Epidermal melanocyte (primary cell): ENCODE results near the gene SRA1.
A peak's percentile ranks its signal among the peaks of the same experiment; 100 is the strongest.

Source experiments
- DNase-seq: peaks from one replicate; pipeline ENCODE4 v3.0.0; 2011; ENCODE audit warnings: low spot score; ENCODE audit not compliant: insufficient read length

Gene SRA1

GRCh38 chr5:140570488-140570887, 13.2 kb upstream of the SRA1 start:
- DNase-seq, result no peak

DNA sequence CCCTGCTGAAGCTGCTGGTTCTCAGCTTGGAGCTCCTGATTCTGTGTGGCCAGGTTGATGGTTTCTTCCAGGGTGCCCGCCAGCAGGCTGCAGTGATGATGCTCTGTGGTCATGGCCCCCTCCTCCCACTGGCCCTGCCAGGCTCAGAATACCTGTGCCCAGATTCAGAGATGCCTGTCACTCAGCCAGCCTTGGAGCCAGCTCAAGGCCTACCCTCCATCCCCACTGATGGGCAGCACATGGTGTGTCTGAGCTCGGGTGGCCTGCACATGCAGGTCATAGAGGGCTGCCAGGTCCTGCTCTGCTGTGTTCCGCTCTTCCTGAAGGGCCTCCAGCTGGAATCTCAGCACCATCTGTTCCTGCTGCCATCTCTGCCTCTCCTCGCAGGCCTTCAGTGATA, 12.8 kb upstream of the SRA1 start:
- DNase-seq, result no peak

DNA sequence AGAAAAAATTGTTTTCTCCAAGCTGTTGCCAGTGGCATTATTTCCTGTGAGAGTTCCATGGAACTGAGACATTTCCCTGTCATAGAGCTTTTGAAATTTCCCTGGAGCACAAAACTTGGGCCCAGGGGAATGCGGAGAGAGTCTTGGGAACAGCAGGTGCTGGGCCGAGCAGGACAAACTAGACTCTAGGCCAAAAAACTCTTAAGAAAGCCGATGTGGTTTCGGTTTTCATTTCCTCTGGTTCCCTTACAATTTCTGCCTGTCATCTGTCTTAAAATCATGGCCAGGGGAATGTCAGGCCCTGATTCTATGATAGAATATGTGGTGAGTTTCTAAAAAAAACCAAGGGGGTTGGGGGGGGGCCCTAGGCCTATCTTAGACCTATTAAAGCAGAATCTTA, 11.9 kb upstream of the SRA1 start:
- DNase-seq, result no peak

- no peak for DNase-seq
Observed at GRCh38 chr5:140568443-140569063, 11.3 kb upstream of the SRA1 start.

GRCh38 chr5:140567871-140568270, 10.6 kb upstream of the SRA1 start:
- no peak for DNase-seq

DNA sequence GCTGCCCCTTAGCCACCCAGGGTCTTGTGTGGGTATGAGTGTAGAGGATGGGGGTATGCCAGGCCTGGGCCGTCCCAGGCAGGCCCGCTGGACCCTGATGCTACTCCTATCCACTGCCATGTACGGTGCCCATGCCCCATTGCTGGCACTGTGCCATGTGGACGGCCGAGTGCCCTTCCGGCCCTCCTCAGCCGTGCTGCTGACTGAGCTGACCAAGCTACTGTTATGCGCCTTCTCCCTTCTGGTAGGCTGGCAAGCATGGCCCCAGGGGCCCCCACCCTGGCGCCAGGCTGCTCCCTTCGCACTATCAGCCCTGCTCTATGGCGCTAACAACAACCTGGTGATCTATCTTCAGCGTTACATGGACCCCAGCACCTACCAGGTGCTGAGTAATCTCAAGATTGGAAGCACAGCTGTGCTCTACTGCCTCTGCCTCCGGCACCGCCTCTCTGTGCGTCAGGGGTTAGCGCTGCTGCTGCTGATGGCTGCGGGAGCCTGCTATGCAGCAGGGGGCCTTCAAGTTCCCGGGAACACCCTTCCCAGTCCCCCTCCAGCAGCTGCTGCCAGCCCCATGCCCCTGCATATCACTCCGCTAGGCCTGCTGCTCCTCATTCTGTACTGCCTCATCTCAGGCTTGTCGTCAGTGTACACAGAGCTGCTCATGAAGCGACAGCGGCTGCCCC, 10.0 kb upstream of the SRA1 start:
- no peak for DNase-seq

- DNase-seq, result no peak
Observed at GRCh38 chr5:140566665-140567064, 9.4 kb upstream of the SRA1 start.

GRCh38 chr5:140565780-140566095, 8.5 kb upstream of the SRA1 start:
- no peak for DNase-seq

DNA sequence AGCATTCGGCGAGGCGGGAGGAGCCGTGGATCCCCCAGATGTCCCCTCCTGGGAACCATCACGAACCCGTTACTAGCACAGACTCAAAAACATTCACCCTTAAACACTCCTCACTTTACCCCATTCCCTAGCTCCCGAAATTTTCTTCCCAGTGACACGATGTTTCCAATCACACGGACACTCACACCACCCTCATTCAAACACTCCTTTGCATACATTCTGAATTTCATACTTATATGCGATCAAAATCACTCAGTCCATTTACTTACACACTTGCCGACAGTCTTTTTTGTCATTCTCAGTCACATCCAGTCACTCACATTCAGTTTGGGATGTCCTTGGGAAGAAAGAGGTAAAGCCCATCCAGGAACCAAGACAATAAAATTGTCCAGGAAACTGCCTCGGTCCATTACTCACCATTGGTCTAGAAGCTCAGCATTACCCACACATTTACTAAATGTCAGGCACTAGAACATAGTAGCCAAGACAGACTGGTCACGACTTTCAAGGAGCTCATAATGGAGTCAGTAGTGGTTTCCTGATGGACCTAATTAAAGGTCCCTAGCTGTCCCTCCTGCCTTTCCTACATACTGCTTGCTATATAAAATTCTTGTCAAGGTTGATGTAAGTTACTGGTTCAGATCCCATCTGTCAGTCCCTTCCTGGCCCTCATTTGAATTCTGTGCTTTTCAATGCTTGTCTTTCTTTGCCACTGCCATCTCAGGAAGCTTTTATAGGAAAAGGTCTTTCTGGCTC, 7.9 kb upstream of the SRA1 start:
- DNase-seq, result no peak

DNA sequence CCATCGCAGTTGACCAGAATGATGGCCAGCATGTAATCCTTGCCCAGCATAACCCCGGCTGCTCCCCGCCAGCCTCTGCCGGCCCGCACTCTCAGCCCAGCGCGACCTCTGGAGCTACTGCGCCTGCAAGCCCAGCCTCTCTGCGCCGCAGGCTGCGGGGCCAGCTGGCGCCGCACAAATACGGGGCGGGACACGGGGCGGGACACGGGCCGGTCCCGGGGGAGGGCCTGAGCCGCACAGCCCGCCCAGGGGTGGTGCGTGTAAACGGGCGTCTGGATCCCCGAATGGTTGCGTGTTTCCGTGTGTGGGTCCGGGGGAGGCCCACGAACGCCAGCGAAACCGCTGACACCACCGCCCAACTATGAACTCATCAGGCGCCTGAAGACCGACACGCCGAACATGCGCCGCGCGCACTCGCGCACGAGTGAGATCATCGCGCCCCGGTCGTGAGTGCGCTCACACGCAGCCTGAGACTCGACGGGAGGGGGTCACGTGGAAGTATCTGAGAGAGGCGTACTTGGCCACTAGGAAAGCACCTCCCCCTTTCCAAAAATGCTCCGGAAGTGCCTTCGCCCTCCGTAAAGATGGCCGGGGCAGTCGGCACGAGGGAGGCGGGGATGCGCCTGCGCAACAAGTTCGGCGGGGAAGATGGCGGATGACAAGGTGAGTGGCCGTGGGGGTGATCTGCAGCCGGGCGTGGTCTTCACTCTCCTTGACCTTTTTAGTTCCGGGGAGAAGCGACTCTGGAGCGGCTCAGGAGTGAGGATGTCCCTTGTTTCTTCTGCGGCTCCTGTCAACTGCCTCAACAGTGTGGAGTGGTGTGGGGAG, 7.1 kb upstream of the SRA1 start, which contains the start of the genes APBB3 and SLC35A4:
TSS of gene APBB3 (minus strand) at position 403 of the 828 bp plus-strand sequence. CDS start at position 50, 353 bp downstream.
TSS of gene SLC35A4 (plus strand) at position 633 of the 828 bp plus-strand sequence. CDS start 2,342 bp downstream, outside the sequence.
- DNase-seq, result peak; percentile 92

DNA sequence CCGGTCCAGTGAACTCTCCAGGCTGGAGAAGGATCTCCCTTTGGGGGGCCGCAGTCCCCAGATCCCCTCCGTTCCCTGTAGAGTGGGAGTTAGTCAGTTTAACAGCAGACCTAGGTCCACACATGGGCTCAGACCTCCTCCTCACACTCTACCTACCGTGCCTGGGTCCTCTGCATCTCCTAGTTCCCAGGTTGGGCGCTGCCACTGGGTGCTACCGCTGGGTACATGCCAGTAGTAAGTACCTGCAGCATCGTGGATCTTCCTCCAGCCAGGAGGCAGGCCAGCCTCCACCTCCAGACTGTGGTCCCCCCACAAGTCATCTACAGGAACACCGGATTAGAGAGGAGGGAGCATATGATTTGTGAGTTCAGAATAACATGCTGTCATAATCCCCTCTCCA, 6.3 kb upstream of the SRA1 start:
- no peak for DNase-seq

GRCh38 chr5:140561753-140562523, 4.7 kb upstream of the SRA1 start:
- no peak for DNase-seq

GRCh38 chr5:140560227-140560626, 3.0 kb upstream of the SRA1 start:
- DNase-seq, result no peak

- no peak for DNase-seq
Observed at GRCh38 chr5:140558542-140558941, 1.3 kb upstream of the SRA1 start.

- no peak for DNase-seq
Observed at GRCh38 chr5:140557965-140558364, 692 bp upstream of the SRA1 start.

- DNase-seq, result no peak
Observed at GRCh38 chr5:140556438-140556837, 835 bp downstream of the SRA1 start.

DNA sequence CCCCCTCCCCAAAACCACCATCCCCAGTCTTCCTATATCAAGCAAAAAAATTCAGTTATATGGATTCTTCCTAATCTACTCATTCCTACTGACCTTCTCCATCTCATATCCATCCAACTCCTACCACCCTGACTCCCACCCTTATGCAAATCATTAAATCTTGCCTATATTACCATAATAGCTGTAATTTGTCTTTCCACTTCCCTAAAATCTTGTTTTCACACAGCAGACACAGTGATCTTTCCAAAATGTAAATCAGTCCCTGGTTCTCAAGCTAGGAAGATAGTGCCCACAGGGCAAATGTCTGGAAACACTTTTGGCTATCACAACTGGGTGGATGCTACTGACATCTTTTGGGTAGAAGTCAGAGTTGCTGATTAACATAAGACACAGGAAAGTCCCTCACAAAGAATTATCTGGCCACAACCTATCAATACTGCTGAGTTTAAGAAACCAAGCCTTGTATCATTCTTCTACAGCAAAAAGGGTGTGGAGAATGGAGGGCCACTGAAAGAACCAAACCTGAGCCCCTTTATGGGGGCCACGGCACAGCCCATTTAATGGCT, 1.4 kb downstream of the SRA1 start:
- DNase-seq, result no peak

DNA sequence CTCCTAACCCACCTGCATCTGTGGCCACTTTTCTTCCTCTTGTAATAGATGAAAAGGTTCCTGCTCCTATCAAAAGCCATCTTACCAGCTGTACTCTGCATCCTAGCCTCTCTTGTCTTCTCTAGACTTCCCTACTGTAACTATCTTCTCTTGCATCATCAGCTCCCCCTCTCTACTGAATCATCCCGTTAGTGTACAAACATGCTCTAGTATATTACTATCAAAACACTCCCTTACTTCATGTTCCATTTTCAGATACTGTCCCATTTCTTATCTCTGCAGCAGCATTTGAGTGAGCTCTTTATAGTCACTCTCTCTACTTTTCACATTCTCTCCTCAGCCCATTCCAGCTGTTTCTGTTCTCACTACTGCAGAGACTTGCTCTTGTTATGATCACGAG, 2.8 kb downstream of the SRA1 start:
- DNase-seq, result no peak

- DNase-seq, result no peak
Observed at GRCh38 chr5:140553657-140554056, 3.6 kb downstream of the SRA1 start.

- no peak for DNase-seq
Observed at GRCh38 chr5:140551872-140552271, 5.4 kb downstream of the SRA1 start.
